Loucy (cell line): Measurements from ENCODE around the gene GIGYF2.

Source experiments
- H2AFZ ChIP-seq: fragments of 200-600 bp; sonication (generic); 2 replicates; pipeline ENCODE4 v1.6.0; 2016; ENCODE audit warnings: antibody characterized with exemption, mild to moderate bottlenecking, low read length, moderate library complexity
- H3F3A ChIP-seq: fragments of 200-600 bp; 2 replicates; pipeline ENCODE4 v1.6.0; 2016; ENCODE audit warnings: antibody characterized with exemption, low read depth, mild to moderate bottlenecking
- H3K27me3 ChIP-seq: fragments of 200-600 bp; sonication (generic); 2 replicates; pipeline ENCODE4 v1.6.1; 2014; ENCODE audit warnings: low read length, mild to moderate bottlenecking; ENCODE audit not compliant: insufficient read depth, poor library complexity, severe bottlenecking
- H3K36me3 ChIP-seq: fragments of 200-600 bp; sonication (generic); 2 replicates; pipeline ENCODE4 v1.6.1; 2016; ENCODE audit warnings: low read length; ENCODE audit not compliant: insufficient read depth
- H3K4me1 ChIP-seq: fragments of 200-600 bp; sonication (generic); 2 replicates; pipeline ENCODE4 v1.5.1; 2014; ENCODE audit warnings: low read length, mild to moderate bottlenecking; ENCODE audit not compliant: insufficient read depth, poor library complexity, severe bottlenecking
- H3K4me2 ChIP-seq: fragments of 200-600 bp; sonication (generic); 2 replicates; pipeline ENCODE4 v1.6.0; 2014; ENCODE audit warnings: antibody characterized with exemption, low read length, low read depth, mild to moderate bottlenecking; ENCODE audit not compliant: poor library complexity, severe bottlenecking
- H3K4me3 ChIP-seq: fragments of 200-600 bp; sonication (generic); 2 replicates; pipeline ENCODE4 v1.5.1; 2014; ENCODE audit warnings: low read length, mild to moderate bottlenecking, mixed read lengths; ENCODE audit not compliant: poor library complexity, severe bottlenecking
- H3K79me2 ChIP-seq: fragments of 200-600 bp; sonication (generic); 2 replicates; pipeline ENCODE4 v1.6.1; 2014; ENCODE audit warnings: low read length; ENCODE audit not compliant: insufficient read depth
- H3K9ac ChIP-seq: fragments of 200-600 bp; sonication (generic); 2 replicates; pipeline ENCODE4 v1.6.0; 2014; ENCODE audit warnings: mild to moderate bottlenecking, low read depth, low read length, moderate library complexity; ENCODE audit not compliant: poor library complexity, severe bottlenecking
- H3K9me2 ChIP-seq: fragments of 200-600 bp; sonication (generic); replicated peaks from 2 replicates; pipeline ENCODE4 v1.6.1; 2016; ENCODE audit warnings: low read depth, low read length, mixed read lengths
- H3K9me3 ChIP-seq: fragments of 200-600 bp; sonication (generic); 2 replicates; pipeline ENCODE4 v1.6.1; 2014; ENCODE audit warnings: mild to moderate bottlenecking, antibody characterized with exemption, low read length, low read depth; ENCODE audit not compliant: insufficient read depth
- H4K20me1 ChIP-seq: fragments of 200-600 bp; sonication (generic); 2 replicates; pipeline ENCODE4 v1.6.0; 2014; ENCODE audit warnings: antibody characterized with exemption, low read length, mild to moderate bottlenecking; ENCODE audit not compliant: insufficient read depth, poor library complexity, severe bottlenecking
- EZH2phosphoT487 ChIP-seq: fragments of 200-600 bp; IDR thresholded peaks from 2 replicates; pipeline ENCODE4 v1.6.1; 2018; ENCODE audit warnings: antibody characterized with exemption, mild to moderate bottlenecking, moderate library complexity, borderline replicate concordance
- TF ChIP-seq, protein P1 (sequence below): fragments of 200-600 bp; sonication (generic); conservative IDR thresholded peaks from 2 replicates; pipeline ENCODE4 v1.5.1; 2014; ENCODE audit warnings: mild to moderate bottlenecking, antibody characterized with exemption, low read length

The GIGYF2 gene

DNA sequence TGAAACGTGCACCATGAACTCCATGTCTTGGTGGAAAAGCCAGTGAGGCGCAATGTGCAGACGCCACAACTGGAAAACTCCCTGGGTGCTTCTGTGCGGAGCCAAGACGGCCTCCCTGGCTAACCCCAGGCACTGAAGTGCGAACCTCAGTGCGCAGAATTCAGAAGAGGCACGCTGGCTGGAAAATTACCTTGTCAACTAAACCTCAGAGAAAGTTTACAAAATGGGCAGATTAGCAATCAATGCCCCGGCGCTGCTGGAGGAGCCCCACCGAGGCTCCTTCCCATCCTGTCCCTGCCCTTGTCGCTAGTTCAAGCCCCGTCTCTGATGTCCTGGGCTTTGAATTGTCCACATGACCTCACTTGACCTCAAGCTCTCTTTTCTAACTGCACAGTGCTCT, 195.1 kb downstream of the GIGYF2 start:
- TF ChIP-seq, protein P1, sequence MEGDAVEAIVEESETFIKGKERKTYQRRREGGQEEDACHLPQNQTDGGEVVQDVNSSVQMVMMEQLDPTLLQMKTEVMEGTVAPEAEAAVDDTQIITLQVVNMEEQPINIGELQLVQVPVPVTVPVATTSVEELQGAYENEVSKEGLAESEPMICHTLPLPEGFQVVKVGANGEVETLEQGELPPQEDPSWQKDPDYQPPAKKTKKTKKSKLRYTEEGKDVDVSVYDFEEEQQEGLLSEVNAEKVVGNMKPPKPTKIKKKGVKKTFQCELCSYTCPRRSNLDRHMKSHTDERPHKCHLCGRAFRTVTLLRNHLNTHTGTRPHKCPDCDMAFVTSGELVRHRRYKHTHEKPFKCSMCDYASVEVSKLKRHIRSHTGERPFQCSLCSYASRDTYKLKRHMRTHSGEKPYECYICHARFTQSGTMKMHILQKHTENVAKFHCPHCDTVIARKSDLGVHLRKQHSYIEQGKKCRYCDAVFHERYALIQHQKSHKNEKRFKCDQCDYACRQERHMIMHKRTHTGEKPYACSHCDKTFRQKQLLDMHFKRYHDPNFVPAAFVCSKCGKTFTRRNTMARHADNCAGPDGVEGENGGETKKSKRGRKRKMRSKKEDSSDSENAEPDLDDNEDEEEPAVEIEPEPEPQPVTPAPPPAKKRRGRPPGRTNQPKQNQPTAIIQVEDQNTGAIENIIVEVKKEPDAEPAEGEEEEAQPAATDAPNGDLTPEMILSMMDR = no peak
- TF ChIP-seq EZH2phosphoT487 = no peak
- H3K9me3 ChIP-seq = no peaks in the 10 kb centered on the region

DNA sequence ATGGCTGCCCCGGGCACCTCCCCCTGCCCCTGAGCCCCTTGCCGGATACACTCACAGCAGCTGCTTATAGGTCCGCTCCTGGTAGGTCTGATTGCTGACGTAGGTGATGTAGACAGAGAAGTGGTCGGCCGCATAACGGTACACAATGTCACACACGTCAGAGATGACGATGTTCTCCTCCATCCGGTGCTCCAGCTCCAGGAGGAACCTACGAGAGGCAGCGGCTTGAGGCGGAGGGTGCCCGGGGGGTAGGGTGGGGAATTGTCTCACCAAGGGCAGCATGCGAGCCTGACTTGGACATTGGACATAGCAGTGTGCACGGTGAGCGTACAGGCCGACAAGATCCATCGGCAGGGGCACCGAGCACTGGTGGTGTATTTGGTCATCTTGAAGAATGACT, 195.7 kb downstream of the GIGYF2 start:
- no peak overlapping the region for H3K4me3 ChIP-seq
- H3K36me3 ChIP-seq = no peaks in the 10 kb centered on the region
- no peaks in the 10 kb centered on the region for H3F3A ChIP-seq
- no peaks in the 10 kb centered on the region for H3K79me2 ChIP-seq
- peaks cover 4% of the 10 kb centered on the region for H3K4me1 ChIP-seq
- no peaks in the 10 kb centered on the region for H3K27me3 ChIP-seq
- TF ChIP-seq, protein P1 = no peak
- H3K9me3 ChIP-seq = no peaks in the 10 kb centered on the region
- no peak overlapping the region for H3K9ac ChIP-seq
- no peak overlapping the region for H3K4me2 ChIP-seq
- no peaks in the 10 kb centered on the region for H3K9me2 ChIP-seq
- H2AFZ ChIP-seq = no peak overlapping the region
- no peaks in the 10 kb centered on the region for H4K20me1 ChIP-seq

More for the DNA sequence above, 195.1 kb downstream of the GIGYF2 start:
- H3K9me2 ChIP-seq = no peaks in the 10 kb centered on the region
- no peaks in the 10 kb centered on the region for H3K79me2 ChIP-seq
- H4K20me1 ChIP-seq = no peaks in the 10 kb centered on the region
- no peak overlapping the region for H3K9ac ChIP-seq
- H3K4me3 ChIP-seq = no peak overlapping the region
- no peaks in the 10 kb centered on the region for H3K27me3 ChIP-seq
- peaks cover 4% of the 10 kb centered on the region for H3K4me1 ChIP-seq
- H3F3A ChIP-seq = no peaks in the 10 kb centered on the region
- no peaks in the 10 kb centered on the region for H3K36me3 ChIP-seq
- no peak overlapping the region for H3K4me2 ChIP-seq
- H2AFZ ChIP-seq = no peak overlapping the region

DNA sequence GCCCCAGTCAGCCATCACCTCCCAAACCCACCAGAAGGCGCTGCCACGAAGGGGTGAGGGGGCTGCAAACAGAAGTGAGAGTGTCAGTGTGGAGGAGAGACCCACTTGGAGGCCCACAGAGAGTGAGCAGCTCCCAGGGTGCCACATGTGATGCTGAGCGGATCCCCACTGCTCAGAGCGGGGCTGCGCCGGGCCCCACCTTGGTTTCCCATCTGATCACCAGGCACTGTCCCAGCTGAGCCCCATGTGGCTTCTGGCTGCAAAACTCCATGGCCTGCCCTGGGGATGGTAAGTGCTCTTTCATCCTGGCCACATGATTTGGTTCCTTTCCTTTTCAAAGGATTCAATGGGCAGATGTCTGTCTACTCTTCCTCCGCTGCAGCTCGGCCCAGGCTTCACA, 196.7 kb downstream of the GIGYF2 start:
- Histone ChIP-seq H3K79me2 (no peaks in the 10 kb centered on the region), H3K9me2 (no peaks in the 10 kb centered on the region), H3K4me1 (peaks cover 4% of the 10 kb centered on the region), H3K36me3 (no peaks in the 10 kb centered on the region), H3F3A (no peaks in the 10 kb centered on the region), H2AFZ (no peak overlapping the region), H3K9me3 (no peaks in the 10 kb centered on the region), H3K4me3 (no peak overlapping the region), H3K27me3 (no peaks in the 10 kb centered on the region), H3K9ac (no peak overlapping the region), H3K4me2 (no peak overlapping the region), H4K20me1 (no peaks in the 10 kb centered on the region)
- no peak for TF ChIP-seq EZH2phosphoT487

DNA sequence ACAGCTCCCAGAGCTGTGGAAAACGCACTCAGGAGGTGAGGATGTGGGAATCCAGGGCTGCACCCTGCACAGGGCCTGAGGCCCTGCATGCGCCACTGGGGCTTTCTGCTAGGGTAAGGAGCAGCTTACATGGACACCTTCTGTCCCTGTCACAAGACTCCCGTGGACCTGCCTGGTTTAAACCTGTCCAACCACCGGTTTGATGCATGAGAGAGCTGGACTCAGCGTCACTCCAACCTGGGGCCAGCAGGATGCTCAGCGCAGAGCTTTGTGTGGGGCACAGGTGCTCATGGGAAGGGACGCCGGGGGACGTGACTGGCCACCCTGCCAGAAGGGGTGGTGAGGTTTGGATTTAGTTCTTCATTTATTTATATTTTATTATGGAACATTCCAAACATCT, 197.1 kb downstream of the GIGYF2 start:
- TF ChIP-seq EZH2phosphoT487 = no peak
- Histone ChIP-seq H3K79me2 (no peaks in the 10 kb centered on the region), H3K9me2 (no peaks in the 10 kb centered on the region), H2AFZ (no peak overlapping the region), H4K20me1 (no peaks in the 10 kb centered on the region), H3F3A (no peaks in the 10 kb centered on the region), H3K9ac (no peak overlapping the region), H3K36me3 (no peaks in the 10 kb centered on the region), H3K4me2 (no peak overlapping the region), H3K4me1 (peaks cover 4% of the 10 kb centered on the region), H3K4me3 (no peak overlapping the region), H3K9me3 (no peaks in the 10 kb centered on the region), H3K27me3 (no peaks in the 10 kb centered on the region)
